Ovary (tissue), 3 donors: ENCODE measurements around the gene DLX1.

Source experiments
- CTCF ChIP-seq, 3 donors: fragments of 450-650 bp in 2 of 3; fragments of 200-600 bp in 1 of 3; IDR thresholded peaks; one replicate each; pipeline versions ENCODE4 v1.5.1 to v1.8.0; 2016 to 2022; ENCODE audit warnings: antibody characterized with exemption in 3 of 3, mild to moderate bottlenecking in 1 of 3
- EP300 ChIP-seq: sonication (generic); formaldehyde crosslinking; IDR thresholded peaks from one replicate; pipeline ENCODE4 v1.6.1; 2017; ENCODE audit warnings: antibody characterized with exemption
- POLR2A ChIP-seq: fragments of 450-650 bp; IDR thresholded peaks from one replicate; pipeline ENCODE4 v1.6.1; 2017; ENCODE audit warnings: antibody characterized with exemption, mild to moderate bottlenecking, moderate library complexity
- donor health status: DM: no; HTN: no; CAD: no.

GRCh38 chr2:172082944-172083627 is 2.2 kb upstream of the DLX1 start:
- TF ChIP-seq CTCF (IDR thresholded peaks at IDR 0.05) (no peak), POLR2A (no peak), EP300 (no peak)
